HFFc6 (cell line): ENCODE results near the gene LSAMP. TPM values are rescaled to one million over a fixed set of nuclear protein-coding genes. Genes with fewer than 3 reads are reported as not detected.

Experiments used
- DNase-seq: peaks from one replicate; pipeline ENCODE4 v3.0.0-alpha.2; 2018
- H3K27ac Mint-ChIP-seq: 2 replicates; pipeline ENCODE4 v1.8.0; 2020; ENCODE audit warnings: mild to moderate bottlenecking, mixed read lengths
- H3K27me3 Mint-ChIP-seq: 2 replicates; pipeline ENCODE4 v1.8.0; 2021; ENCODE audit warnings: mild to moderate bottlenecking, moderate library complexity, mixed read lengths; ENCODE audit not compliant: insufficient read depth
- H3K36me3 Mint-ChIP-seq: 2 replicates; pipeline ENCODE4 v1.8.0; 2021; ENCODE audit warnings: low read depth, mixed read lengths
- H3K4me1 Mint-ChIP-seq: 2 replicates; pipeline ENCODE4 v1.8.0; 2020; ENCODE audit warnings: low read depth, mixed read lengths
- H3K4me3 Mint-ChIP-seq: 2 replicates; pipeline ENCODE4 v1.8.0; 2020; ENCODE audit warnings: mild to moderate bottlenecking, moderate library complexity, mixed read lengths
- H3K9me3 Mint-ChIP-seq: 2 replicates; pipeline ENCODE4 v1.8.0; 2020; ENCODE audit warnings: mild to moderate bottlenecking, mixed read lengths
- CTCF ChIP-seq: fragments of 200-600 bp; sonication (generic); IDR thresholded peaks from 2 replicates; pipeline ENCODE4 v1.5.0; 2021; ENCODE audit warnings: antibody characterized with exemption, mild to moderate bottlenecking
- total RNA-seq, 6 experiments: library from RNA; stranded (reverse); fragmentation: NEBNext Ultra II Directional; extraction: Animal tissue kit (Norgen Biotek cat#: 25700); gene quantifications; 2 replicates in 1 of 6; 3 replicates in 5 of 6; pipeline ENCODE4 v1.2.3, GENCODE V29; 2021

Gene LSAMP
- total RNA-seq, 6 experiments from 2014 or later, result not detected

GRCh38 chr3:116348216-116348615, 97.1 kb downstream of the LSAMP start:
- H3K4me1 Mint-ChIP-seq, result no peaks in the 10 kb centered on the region
- TF ChIP-seq CTCF, result no peak
- no peak for DNase-seq
- no peak overlapping the region for H3K4me3 Mint-ChIP-seq
- H3K27ac Mint-ChIP-seq, result no peak overlapping the region
- peaks cover 15% of the 10 kb centered on the region for H3K9me3 Mint-ChIP-seq
- no peaks in the 10 kb centered on the region for H3K27me3 Mint-ChIP-seq
- no peaks in the 10 kb centered on the region for H3K36me3 Mint-ChIP-seq

GRCh38 chr3:116342499-116342898, 102.8 kb downstream of the LSAMP start:
- Mint-ChIP-seq H3K4me3 (no peak overlapping the region), H3K36me3 (no peaks in the 10 kb centered on the region; the same call in 1 of the 2 replicates), H3K4me1 (no peaks in the 10 kb centered on the region), H3K27ac (no peak overlapping the region), H3K27me3 (no peaks in the 10 kb centered on the region), H3K9me3 (peaks cover 33% of the 10 kb centered on the region)
- no peak for TF ChIP-seq CTCF
- DNase-seq, result no peak

GRCh38 chr3:116341899-116342298, 103.4 kb downstream of the LSAMP start:
- Mint-ChIP-seq H3K9me3 (peaks cover 33% of the 10 kb centered on the region), H3K4me3 (no peak overlapping the region), H3K27me3 (no peaks in the 10 kb centered on the region), H3K4me1 (no peaks in the 10 kb centered on the region), H3K36me3 (no peaks in the 10 kb centered on the region; the same call in 1 of the 2 replicates), H3K27ac (no peak overlapping the region)
- no peak for TF ChIP-seq CTCF
- no peak for DNase-seq

- TF ChIP-seq CTCF, result no peak
- Mint-ChIP-seq H3K27ac (no peak overlapping the region), H3K9me3 (peaks cover 31% of the 10 kb centered on the region), H3K27me3 (no peaks in the 10 kb centered on the region), H3K4me1 (no peaks in the 10 kb centered on the region), H3K36me3 (no peaks in the 10 kb centered on the region; the same call in 1 of the 2 replicates), H3K4me3 (no peak overlapping the region)
- no peak for DNase-seq
Observed at GRCh38 chr3:116341381-116341780, 103.9 kb downstream of the LSAMP start.

- peaks cover 29% of the 10 kb centered on the region for H3K9me3 Mint-ChIP-seq
- no peak overlapping the region for H3K4me3 Mint-ChIP-seq
- no peak for DNase-seq
- no peaks in the 10 kb centered on the region; the same call in 1 of the 2 replicates for H3K36me3 Mint-ChIP-seq
- H3K27me3 Mint-ChIP-seq, result no peaks in the 10 kb centered on the region
- H3K27ac Mint-ChIP-seq, result no peak overlapping the region
- no peaks in the 10 kb centered on the region for H3K4me1 Mint-ChIP-seq
- no peak for TF ChIP-seq CTCF
Observed at GRCh38 chr3:116340680-116341216, 104.5 kb downstream of the LSAMP start.
